ENCODE data around the gene SOHLH1.

The SOHLH1 gene

GRCh38 chr9:135655317-135655716 is 44.0 kb downstream of the SOHLH1 start:
- DNase-seq = no peak

- no peak for DNase-seq
Observed at GRCh38 chr9:135650408-135650807, 48.9 kb downstream of the SOHLH1 start.

- no peak for DNase-seq
Observed at GRCh38 chr9:135649508-135649907, 49.8 kb downstream of the SOHLH1 start.

GRCh38 chr9:135648494-135649410 is 50.5 kb downstream of the SOHLH1 start:
- no peak for DNase-seq

- DNase-seq = no peak
Observed at GRCh38 chr9:135647884-135648283, 51.4 kb downstream of the SOHLH1 start.

- DNase-seq = no peak
Observed at GRCh38 chr9:135644631-135645218, 54.6 kb downstream of the SOHLH1 start.

Data from activated naive CD4-positive, alpha-beta T cell treated with anti-CD3 and anti-CD28 coated beads, Interleukin-2, amount 50 U/mL, for 16 hours (primary cell).